Fibroblast of gingiva (primary cell): Measurements from ENCODE around the gene PPP1R16B.
A peak's percentile ranks its signal among the peaks of the same experiment; 100 is the strongest.

ENCODE experiments used
- DNase-seq: peaks from one replicate; pipeline ENCODE4 v3.0.0-alpha.2; 2011; ENCODE audit warnings: low read depth

Gene PPP1R16B

DNA sequence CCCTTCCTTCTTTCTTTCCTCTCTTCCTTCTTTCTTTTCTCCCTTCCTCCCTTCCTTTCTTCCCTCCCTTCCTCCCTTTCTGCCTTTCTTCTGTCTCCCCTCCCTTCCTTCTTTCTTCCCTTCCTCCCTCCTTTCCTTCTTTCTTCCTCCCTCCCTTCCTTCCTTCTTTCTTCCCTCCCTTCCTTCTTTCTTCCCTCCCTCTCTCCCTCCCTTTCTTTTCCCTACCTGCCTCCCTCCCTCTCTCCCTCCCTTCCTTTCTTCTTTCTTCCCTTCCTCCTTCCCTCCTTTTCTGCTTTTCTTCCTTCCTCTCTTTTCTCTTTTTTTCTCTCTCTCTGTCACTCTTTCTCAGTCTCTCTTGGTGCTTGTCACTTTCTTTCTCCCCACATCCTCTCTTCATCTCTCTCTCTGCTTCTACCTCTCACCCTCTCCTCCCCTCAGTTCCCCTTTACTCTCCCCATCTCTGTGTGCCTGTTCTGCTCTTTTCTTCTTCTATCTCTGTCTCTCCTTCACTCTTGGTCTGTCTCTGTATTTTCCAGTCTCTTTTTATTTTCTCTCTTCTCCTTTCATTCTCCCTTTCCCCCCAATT lies 90.6 kb downstream of the PPP1R16B start:
- DNase-seq: no peak

DNA sequence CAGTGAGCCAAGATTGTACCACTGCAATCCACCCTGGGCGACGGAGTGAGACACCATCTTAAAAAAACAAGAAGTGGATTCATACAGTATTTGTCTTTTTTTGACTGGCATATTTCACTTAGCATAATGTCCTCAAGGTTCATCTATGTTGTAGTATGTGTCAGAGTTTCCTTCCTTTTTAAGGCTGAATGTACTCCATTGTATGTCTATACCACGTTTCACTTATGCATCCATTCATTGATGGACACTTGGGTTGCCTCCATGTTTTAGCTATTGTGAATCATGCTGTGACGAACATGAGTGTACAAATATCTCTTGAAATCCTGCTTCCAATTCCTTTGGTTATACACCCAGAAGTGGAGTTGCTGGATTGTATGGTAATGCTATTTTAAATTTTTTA lies 91.8 kb downstream of the PPP1R16B start:
- no peak for DNase-seq

DNA sequence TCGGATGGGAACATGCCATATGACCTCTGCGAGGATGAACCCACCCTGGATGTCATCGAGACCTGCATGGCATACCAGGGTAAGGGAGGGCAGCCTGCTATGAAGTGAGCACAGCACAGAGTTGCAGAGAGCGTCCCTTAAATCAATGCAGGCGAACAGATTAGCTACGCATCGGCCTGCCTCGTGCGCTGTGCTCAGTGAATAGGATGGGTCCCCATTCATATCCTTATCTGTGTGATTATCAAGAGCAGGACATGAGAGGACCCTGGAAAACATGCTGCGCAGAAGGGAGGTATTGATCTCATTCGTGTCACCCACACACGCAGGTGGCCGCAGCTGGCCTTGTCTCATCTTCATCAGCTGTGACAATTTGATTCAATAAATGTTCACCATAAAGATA lies 95.1 kb downstream of the PPP1R16B start:
- no peak for DNase-seq

DNA sequence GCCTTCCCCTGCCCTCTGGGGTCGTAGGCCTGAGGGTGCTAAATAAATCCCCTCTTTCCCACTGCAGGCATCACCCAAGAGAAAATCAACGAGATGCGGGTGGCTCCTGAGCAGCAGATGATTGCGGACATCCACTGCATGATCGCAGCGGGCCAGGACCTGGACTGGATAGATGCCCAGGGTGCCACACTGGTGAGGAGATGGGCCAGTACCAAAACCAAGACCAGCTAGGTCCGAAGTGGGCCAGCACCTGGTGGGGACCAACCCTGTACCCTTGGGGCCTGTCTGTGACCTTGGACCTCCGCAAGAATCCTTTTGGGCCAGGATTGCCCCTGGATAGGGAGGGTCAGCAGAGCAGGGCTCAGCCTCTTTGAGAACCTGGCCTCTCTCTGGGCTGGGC lies 97.1 kb downstream of the PPP1R16B start:
- DNase-seq: no peak

DNA sequence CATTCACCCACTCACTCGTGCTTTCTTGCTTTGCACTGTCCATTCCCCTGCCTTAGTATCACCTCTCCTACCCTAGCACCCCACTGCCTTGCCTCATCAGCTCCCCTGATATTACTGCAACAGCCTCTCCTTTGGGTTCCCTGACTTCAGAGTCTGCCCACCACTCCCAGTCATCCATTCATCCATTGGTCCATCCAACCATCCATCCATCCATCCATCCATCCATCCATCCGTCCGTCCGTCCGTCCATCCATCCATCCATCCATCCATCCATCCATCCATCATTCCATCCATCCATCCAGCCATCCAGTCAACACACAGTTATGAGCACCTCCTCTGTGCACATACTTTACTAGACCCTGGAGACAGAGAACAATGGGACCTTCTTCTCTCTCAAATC lies 97.8 kb downstream of the PPP1R16B start:
- no peak for DNase-seq

DNA sequence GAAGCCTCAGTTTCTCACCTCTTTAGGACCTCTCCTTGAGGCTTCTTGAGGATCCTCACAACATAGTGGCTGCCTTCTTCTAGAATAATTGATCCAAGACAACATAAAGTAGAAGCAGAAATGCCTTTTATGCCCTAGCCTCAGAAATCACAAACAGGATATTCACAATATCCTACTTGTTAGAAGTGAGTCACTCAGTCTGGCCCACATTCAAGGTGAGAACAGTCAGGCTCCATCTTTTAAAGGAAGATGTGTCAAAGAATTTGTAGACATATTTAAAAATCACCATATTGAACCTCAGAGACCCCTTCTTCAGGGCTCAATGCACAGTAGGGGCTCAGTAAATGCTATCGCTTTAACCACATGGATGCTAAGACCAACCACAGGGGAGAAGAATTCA lies 99.9 kb downstream of the PPP1R16B start:
- DNase-seq: no peak

DNA sequence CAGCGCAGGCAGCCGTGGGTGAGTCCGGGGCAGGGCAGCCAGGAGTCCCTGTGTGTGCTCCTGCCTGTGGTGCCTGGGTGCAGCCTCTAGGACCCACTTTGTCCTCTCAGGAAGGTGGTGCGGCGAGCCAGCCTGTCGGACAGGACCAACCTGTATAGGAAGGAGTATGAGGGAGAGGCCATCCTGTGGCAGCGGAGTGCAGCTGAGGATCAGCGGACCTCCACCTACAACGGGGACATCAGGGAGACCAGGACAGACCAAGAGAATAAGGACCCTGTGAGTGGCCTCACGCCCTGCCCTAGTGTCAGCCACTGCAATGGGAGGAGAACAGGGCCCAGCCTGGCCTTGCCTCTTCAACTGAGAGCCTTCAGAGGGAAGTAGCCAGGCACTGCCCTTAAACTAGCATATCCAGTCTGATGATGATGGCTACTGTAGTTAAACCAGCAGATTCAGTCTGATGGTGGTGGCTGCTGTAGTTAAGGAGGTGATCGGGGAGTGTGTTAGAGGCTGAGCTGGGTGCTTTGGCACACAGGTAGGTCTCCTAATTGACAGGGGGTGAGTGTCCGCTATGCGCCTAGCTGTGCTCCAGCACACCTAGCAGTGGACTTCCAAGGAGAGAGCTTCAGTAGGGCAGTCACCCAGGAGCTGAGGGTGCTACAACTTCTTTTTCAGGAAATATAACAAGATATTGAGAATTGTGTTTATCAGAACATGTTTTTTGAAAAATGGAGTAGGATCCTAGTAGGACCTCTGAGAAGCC lies 102.6 kb downstream of the PPP1R16B start:
- DNase-seq: no peak

DNA sequence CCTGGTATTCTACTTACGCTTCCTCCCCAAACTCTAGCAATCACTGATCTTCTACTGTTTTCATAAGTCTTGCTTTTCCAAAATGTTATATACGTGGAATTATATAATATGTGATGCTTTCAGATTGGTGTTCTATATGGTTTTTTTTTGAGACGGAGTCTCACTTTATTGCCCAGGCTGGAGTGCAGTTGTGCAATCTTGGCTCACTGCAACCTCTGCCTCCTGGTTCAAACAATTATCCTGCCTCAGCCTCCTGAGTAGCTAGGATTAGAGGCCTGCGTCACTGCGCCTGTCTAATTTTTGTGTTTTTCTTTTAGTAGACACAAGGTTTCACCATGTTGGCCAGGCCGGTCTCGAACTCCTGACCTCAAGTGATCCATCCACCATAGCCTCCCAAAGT lies 109.9 kb downstream of the PPP1R16B start:
- DNase-seq: no peak

DNA sequence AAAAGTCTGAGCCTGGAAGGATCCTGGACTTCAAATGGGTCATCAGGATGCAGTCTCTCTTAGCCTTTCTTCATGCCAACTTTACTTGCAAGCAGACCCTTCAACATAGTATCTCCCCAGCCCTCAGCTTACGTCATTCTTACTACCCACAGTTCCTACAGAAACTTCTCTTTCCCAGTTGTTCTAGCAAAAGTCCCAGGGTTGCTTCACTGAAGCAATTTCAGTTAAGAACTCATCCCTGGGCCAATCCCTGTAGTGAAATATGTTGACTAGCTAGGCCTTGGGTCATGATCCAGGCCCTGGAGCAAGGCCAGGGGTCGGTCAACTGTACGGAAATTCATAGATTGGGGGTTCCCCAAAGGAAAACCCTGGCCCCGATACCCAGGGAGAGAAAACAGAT lies 112.2 kb downstream of the PPP1R16B start:
- DNase-seq: no peak

DNA sequence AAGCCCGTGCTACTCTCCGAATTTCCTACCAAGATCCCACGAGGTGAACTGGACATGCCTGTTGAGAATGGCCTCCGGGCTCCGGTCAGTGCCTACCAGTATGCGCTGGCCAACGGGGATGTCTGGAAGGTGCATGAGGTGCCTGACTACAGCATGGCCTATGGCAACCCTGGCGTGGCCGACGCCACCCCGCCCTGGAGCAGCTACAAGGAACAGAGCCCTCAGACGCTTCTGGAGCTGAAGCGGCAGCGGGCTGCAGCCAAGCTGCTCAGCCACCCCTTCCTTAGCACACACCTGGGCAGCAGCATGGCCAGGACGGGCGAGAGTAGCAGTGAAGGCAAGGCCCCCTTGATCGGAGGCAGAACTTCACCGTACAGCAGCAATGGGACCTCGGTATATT lies 112.7 kb downstream of the PPP1R16B start:
- DNase-seq: no peak

DNA sequence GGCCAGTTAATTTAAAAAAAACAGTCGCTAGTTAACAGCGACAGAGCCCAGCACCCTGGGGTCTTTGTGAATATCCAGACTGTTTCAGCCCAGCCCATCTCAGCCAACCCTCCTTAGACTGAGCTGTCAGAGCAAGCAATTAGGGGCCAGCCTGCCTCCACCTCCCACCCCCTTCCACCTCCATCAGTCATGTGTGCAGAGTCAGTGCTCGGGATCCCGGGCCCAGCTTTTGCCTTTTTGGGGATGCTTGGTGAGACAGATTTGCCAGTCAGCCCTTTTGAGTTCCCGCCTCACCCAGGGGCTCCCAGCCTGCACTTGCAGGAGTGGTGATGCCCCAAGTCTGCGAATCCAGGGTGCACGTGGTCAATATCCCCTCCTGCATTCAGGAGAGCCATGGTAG lies 114.2 kb downstream of the PPP1R16B start:
- no peak for DNase-seq

DNA sequence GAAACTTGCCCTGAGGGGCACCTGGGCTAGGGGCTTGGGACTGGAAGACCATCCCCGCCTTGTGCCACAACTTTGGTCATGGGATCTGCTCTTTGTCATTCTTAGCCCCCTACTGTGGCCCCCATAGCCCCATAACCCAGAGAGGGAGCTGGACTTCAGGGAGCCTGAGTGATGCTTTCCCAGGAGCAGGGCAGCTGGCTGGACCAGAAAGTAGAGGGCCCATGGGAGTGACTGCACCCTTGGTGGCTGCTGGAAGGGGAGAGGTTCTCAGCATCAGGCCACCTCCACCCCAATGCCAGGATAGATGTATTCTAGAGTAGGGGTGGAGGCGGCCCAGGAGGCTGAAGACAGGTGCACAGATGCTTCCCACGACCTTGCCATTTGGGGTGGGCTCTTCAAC lies 114.9 kb downstream of the PPP1R16B start:
- DNase-seq: no peak

DNA sequence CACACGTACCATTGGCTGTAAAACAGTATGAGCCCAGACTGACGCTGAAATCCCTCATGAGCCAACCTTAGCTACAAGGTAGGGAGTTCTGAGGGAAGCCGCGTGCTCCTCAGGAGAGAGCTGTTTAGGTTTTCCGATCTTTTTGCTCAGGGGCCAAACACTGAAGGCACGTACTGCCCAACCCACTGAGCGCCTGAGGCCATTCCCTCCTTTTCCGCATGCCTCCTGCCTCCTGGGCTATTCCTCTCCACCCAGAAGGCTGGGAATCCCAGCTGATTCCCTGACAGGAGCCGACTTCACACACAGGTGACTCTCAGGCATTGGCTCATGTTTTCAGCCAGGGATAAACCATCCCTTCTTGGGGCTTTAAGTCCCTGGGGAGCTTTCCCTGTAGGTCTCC lies 115.4 kb downstream of the PPP1R16B start:
- DNase-seq: no peak

DNA sequence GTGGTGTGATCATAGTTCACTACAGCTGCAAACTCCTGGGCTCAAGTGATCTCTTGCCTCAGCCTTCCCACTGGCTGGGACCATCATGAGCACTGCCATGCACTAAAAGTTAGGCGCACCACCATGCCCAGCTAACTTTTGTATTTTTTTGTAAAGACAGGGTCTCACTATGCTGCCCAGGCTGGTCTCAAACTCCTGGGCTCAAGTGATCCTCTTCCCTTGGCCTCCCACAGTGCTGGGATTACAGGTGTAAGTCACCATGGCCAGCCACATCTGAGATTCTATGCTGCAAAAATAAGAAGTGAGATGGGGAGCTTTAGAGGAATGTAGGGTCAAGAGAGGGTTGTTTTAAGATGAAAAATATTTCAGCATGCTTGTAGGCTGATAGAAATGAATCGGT lies 119.2 kb downstream of the PPP1R16B start:
- no peak for DNase-seq

DNA sequence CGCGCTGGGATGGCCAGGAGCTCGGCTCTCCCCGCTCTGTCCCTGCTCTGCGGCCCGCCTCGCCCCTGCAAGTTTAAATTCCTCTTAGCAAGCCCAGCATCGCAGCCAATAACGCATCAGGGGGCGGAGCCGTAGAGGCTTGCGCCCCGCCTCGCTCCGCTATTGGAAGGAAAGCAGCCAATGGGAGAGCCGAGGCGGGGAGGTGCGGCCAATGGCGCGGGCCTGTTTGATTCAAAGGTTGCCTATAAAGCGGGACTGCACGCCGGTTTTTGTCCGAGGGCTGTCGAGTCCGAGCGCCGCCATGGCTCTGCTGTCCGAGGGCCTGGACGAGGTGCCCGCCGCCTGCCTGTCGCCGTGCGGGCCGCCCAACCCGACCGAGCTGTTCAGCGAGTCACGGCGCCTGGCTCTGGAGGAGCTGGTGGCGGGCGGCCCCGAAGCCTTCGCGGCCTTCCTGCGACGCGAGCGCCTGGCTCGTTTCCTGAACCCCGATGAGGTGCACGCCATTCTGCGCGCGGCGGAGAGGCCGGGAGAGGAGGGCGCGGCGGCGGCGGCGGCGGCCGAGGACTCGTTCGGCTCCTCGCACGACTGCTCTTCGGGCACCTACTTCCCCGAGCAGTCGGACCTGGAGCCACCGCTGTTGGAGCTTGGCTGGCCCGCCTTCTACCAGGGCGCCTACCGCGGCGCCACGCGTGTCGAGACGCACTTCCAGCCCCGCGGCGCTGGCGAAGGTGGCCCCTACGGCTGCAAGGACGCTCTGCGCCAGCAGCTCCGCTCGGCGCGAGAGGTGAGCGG lies 120.8 kb downstream of the PPP1R16B start, which contains the start of gene FAM83D:
TSS of gene FAM83D (plus strand) at position 276 of the 792 bp plus-strand sequence. CDS start at position 302, 26 bp downstream.
- peak; percentile 98 for DNase-seq

DNA sequence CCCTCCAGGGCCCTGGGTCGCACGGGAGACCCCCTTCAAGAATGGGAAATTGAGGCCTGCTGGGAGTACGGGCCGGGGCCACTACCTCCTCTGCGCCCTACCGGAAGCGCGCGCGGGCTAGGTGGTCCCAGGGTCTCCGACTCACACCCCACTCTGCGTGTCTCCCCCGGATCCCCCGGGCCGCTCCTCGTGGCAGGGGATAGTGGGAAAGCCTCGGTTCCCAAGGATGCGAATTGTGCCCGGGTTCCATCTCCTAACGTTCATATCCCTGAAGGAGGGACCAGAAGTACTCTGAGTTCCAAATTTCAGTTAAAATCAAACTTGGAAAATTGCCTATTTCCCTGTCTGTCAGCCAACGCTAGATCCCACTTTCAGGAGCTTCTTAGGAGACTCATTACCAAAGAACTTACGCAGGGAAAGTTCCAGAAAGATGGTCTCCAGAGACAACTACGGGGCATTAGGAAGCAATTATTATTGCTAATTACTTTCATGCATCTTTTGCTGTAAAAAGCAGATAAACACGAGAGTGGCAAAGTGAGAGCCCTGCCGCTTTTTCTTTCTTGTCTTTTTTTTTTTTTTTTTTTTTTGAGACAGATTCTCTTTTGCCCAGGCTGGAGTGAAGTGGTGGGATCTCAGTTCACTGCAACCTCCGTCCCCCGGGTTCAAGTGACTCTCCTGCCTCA lies 121.6 kb downstream of the PPP1R16B start:
- peak; percentile 26 for DNase-seq

DNA sequence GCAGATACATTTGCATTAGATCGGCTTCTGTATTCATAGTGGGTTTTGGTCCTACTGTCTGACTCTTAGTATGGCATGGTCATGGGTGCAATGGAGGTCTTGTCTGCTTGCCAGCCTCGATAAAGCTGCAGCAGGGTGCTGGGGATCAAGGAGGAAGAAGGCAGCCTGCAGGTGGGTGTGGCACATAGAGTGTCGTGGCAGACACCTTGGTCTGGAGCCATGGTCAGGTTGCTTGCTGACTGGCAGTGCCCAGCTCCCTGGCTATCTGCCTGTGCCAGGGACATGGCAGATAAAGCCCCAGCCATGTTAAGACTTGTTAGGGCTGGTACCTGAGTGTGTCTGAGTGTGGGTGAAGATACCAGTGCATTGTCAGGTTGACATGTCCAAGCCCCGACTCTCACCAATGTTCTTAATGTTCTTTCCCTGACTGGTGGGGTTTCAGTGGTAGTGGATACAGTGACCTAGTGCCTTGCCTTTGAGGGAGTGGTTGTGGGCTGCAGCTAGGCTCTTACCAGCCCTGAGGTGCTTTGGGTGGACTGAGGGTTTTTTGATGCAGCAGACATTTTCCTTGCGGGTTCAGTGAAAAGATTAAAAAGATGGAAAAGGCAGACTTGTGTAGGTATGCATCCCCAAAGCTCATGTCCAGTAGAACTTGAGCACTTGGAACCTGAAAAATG lies 122.5 kb downstream of the PPP1R16B start:
- no peak for DNase-seq

DNA sequence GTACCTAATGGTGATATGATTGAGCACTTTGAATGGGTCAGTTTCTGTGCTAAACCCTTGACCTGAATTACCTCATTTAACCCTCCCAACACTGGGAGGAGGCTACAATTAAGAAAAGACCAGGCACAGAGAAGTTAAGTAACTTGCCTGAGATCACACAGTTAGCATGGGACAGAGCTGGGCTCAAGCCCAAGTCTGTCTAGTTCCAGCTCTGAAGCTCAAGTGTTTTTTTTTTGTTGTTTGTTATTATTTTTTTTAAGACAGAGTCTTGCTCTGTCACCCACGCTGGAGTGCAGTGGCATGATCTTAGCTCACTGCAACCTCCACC lies 124.7 kb downstream of the PPP1R16B start:
- DNase-seq: no peak

DNA sequence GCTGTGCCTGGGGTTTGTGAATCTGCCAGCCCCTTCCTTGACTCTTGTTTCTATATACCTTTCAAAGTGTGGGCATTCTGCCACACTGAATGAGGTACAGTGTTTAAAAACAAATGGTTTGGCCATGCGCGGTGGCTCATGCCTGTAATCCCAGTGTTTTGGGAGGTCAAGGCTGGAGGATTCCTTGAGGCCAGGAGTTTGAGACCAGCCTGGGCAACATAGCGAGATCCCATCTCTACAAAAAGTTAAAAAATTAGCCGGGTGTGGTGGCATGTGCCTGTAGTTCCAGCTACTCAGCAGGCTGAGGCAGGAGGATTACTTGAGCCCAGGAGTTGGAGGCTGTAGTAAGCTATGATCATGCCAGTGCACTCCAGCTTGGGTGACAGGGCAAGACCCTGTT lies 126.5 kb downstream of the PPP1R16B start:
- no peak for DNase-seq

DNA sequence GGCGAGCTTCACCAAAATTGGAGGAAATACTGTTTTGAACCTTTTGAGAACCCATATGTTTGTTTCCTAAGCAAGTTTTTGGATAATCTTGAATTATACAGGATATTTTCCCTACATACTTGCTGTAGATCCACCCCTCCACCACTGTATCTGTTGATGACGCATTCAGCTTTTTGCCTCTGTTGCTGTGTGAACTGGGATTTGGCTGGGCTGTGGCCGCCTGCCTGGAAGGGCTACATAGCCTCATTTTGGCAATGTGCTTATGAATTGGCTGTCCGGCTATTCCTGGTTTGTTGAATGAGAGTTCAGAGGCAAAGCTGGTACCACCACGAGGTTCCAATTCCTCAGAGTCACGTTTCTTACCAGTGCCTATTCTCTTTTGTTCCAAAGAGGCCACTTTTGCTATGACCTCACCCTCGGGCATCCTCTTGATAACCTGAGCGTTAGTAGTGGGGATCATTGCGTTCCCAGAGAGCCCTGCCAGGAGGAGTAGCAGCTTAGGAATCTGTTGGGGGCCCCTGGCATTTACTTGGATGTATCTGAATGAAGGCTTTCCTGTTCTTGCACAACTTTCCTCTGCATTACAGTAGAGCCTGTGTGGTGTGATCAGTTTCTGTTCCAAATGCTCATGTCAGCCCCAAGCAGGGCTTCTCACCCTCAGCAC lies 127.1 kb downstream of the PPP1R16B start:
- DNase-seq: peak; percentile 67

DNA sequence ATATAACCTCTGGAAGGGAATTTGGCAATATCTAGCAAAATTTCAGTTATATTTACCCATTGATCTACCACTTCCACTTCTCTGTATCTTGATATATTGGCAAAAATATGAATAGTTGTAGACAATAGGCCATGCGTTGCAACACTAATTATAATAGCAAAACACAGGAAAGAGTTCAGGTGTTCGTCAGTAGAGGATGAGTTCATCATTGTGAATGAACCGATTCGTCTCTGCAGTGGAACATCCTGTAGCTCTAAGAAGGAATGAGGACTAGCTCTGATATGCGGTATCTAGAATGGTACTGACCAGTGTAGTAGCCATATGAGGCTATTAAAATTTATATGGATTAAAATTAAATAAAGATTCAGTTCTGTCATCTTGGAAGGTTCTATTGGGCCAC lies 129.0 kb downstream of the PPP1R16B start:
- DNase-seq: no peak

DNA sequence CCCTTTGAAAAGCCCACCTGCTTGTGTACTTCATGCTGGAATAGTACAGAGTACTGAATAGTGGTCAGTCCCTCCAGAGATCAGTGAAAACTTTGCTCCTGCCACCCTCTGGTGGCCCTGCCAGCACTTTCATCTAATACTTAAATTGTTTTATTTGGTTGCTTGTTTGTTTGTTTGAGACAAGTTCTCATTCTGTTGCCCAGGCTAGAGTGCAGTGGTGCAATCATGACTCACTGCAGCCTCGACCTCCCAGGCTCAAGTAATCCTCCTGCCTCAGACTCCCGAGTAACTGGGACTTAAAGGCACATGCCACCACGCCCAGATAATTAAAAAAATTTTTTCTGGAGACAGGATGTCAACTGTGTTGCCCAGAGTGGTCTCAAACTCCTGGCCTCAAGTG lies 129.8 kb downstream of the PPP1R16B start:
- DNase-seq: peak; percentile 45
